ENCODE results near the gene SOCS1.
"Not testable (repeated sequence)": the region's sequence is repeated elsewhere in the genome, so short reads cannot be mapped to it uniquely, and the experiment has no call there.

SOCS1 gene

GRCh38 chr16:11224894-11225676, 30.9 kb downstream of the SOCS1 start:
- peak; percentile 82 for DNase-seq (ENCODE audit: low read depth)

- DNase-seq (ENCODE audit: low read depth) = peak; percentile 38
Observed at GRCh38 chr16:11224096-11224893, 31.7 kb downstream of the SOCS1 start.

- not testable (repeated sequence) for DNase-seq (ENCODE audit: low read depth)
Observed at GRCh38 chr16:11220507-11220906, 35.5 kb downstream of the SOCS1 start.

- no peak for DNase-seq (ENCODE audit: low read depth)
Observed at GRCh38 chr16:11219178-11219577, 36.8 kb downstream of the SOCS1 start.

- no peak for DNase-seq (ENCODE audit: low read depth)
Observed at GRCh38 chr16:11218604-11218962, 37.4 kb downstream of the SOCS1 start.

- no peak for DNase-seq (ENCODE audit: low read depth)
Observed at GRCh38 chr16:11217651-11218603, 38.1 kb downstream of the SOCS1 start.

- no peak for DNase-seq (ENCODE audit: low read depth)
Observed at GRCh38 chr16:11215935-11216556, 40.0 kb downstream of the SOCS1 start.

GRCh38 chr16:11213799-11214198, 42.2 kb downstream of the SOCS1 start:
- no peak for DNase-seq (ENCODE audit: low read depth)

- no peak for DNase-seq (ENCODE audit: low read depth)
Observed at GRCh38 chr16:11213373-11213772, 42.6 kb downstream of the SOCS1 start.

DNA sequence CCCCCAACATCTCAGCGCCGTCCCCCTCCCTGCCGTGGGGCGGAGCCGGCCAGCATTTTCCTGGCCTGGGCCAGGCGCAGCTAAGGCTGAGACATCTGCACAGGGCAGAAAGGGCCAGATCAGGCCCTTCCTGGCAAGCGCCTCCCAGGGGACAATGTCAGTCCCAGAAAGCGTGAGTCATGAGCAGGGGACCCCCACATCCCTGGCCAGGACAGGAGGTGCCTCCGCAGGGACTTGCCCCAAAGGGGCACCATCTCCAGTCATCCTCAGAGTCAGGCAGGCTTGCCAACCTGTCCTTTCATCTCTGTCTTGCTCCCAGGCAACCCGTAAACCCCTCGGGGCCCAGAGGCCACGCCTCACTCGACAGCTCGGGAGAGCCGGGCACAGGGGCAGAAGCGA, 43.2 kb downstream of the SOCS1 start:
- DNase-seq (ENCODE audit: low read depth) = no peak

GRCh38 chr16:11211977-11212797, 43.8 kb downstream of the SOCS1 start:
- no peak for DNase-seq (ENCODE audit: low read depth)

DNA sequence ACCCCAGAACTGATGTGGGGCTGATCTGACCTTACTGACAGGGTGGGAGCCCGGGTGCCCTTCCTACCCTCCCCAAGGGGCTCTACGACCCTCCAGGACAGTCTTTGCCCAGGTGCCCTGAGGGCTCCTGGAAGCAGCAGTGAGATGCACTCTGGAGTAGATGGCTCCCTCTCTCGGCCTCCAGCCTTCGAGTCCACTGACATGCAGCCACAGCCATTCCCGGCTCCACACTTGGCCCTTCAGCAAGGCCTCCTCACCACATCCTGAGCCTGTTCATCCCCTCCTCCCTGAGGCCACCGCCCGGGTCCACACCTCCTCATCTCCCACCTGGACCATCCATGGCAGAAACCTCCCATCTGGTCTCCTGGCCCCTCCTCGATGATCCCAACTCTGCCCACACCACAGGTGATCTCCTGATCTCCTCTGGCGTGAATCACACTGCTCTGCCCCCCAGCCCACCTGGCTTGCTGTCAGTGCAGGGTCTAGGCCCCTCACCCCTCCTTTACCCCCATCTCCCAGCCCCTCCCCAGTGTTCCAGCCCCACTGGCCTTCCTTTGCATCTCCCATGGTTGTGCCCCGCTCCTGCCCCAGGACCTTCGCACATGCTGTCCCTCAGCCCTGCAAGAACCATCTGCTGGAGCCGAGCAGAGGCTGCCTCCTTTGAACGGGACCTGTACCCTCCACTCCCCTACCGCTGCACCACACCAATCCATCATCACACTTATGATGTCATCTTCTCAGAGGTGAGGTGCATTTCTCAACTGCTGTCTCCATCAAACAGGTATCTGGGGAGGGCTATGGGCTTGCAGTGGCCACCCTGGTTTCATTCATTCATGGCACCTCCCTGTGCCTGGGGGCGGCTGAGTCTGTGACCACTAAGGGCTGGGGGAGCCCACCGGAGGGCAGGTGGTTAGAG, 44.7 kb downstream of the SOCS1 start:
- no peak for DNase-seq (ENCODE audit: low read depth)

DNA sequence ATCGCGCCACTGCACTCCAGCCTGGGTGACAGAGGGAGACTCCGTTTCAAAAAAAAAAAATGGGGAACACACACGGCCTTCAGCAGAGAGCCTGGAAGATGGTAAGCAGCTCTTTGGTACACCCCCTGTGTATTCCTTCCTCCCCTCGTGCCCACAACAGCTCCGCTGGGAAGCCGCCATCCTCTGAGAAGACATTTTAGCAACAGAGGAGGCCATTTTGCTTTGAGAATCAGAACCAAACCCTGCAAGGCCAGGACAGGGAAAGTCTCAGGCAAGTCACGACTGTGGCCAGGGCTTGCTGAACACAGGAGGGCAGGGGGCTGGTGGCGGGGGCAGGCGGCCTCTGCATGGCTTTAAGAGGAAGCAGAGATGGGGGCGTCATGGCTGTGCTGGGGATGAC, 45.7 kb downstream of the SOCS1 start:
- DNase-seq (ENCODE audit: low read depth) = no peak

GRCh38 chr16:11208916-11209665, 46.9 kb downstream of the SOCS1 start:
- no peak for DNase-seq (ENCODE audit: low read depth)

- no peak for DNase-seq (ENCODE audit: low read depth)
Observed at GRCh38 chr16:11207646-11208045, 48.4 kb downstream of the SOCS1 start.

GRCh38 chr16:11205754-11206581, 50.0 kb downstream of the SOCS1 start:
- DNase-seq (ENCODE audit: low read depth) = no peak

GRCh38 chr16:11205065-11205699, 50.8 kb downstream of the SOCS1 start:
- no peak for DNase-seq (ENCODE audit: low read depth)
